Measurements from ENCODE around the gene MRPL37.

DNA sequence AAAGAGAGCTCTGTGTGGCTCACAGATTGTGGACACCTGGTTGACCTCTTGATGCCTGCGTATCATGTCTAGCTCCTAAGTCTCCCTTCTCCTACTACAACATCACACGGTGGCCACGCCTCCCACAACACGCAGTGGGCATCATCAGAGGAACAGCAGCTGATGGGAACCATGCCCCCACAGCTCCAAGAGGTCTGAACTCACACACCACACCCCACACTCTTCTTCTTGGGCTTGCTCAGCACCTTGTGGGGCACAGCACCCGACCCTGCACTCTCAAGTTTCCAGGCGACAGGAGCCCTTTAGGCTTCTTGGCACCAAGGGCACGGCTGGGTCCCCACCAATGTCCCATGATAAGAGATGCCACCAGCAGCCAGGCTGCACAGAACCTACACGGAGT is 28.4 kb upstream of the MRPL37 start:
- TF ChIP-seq, protein P1, sequence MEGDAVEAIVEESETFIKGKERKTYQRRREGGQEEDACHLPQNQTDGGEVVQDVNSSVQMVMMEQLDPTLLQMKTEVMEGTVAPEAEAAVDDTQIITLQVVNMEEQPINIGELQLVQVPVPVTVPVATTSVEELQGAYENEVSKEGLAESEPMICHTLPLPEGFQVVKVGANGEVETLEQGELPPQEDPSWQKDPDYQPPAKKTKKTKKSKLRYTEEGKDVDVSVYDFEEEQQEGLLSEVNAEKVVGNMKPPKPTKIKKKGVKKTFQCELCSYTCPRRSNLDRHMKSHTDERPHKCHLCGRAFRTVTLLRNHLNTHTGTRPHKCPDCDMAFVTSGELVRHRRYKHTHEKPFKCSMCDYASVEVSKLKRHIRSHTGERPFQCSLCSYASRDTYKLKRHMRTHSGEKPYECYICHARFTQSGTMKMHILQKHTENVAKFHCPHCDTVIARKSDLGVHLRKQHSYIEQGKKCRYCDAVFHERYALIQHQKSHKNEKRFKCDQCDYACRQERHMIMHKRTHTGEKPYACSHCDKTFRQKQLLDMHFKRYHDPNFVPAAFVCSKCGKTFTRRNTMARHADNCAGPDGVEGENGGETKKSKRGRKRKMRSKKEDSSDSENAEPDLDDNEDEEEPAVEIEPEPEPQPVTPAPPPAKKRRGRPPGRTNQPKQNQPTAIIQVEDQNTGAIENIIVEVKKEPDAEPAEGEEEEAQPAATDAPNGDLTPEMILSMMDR (conservative IDR thresholded peaks at IDR 0.05), result no peak
- no peak for TF ChIP-seq EZH2 (IDR thresholded peaks at IDR 0.05; ENCODE audit: low read depth)
